ENCODE results near the gene INTS11. TPM values are rescaled to one million over a fixed set of nuclear protein-coding genes. Genes with fewer than 3 reads are reported as not detected.

The INTS11 gene
- total and polyA plus RNA-seq, 10 of the 15 experiments (the other 5 are each of a cell fraction or from before 2014, with no cell fraction given), result 2.5 to 117 (median 77.7) TPM

DNA sequence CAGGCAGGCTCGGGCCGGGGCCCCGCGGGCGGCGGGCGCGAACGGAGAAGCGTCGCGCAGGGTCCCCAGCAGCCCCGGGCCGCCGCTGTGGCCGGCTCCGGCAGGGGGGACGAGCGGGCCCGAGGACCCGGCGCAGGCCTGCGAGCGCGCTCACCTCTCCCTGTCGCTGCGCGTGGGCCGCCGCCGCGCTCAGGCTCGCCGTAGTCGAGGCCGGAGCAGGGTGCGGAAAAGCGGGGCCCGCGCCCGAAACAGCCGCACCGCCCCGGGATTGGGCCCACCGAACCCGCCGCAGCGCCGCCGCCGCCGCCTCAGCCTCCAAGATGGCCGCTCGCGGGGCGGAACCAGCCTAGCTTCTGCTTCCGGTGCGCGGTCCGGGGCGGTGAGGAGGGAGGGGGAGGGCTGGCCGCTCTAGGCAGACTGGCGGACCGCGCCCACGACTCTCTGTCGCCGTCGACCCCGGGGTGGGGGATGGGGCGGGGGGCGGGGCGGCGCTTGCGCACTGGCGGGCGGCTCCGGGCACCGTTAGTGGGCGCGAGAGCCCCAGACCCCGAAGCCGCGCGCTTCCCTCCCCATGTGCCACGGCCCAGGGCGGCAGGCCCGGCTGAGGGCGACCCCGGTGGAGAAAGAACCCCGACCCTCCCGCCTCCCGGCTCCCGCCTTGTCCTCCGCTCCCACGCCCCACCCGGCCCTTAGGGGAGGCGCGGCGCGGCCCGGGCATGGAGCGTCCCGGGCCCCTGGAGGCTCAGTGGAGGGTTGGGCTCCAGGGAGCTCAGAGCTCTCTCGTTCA lies 50.8 kb downstream of the INTS11 start, which contains the start of gene UBE2J2 (continued):
- TF ChIP-seq ETV6 (conservative IDR thresholded peaks at IDR 0.05 in 1 of 2, IDR thresholded peaks at IDR 0.05 in 1 of 2; ENCODE audit: borderline replicate concordance in 1 of 2, low read depth in 1 of 2), result no peak
- TF ChIP-seq, protein P1, sequence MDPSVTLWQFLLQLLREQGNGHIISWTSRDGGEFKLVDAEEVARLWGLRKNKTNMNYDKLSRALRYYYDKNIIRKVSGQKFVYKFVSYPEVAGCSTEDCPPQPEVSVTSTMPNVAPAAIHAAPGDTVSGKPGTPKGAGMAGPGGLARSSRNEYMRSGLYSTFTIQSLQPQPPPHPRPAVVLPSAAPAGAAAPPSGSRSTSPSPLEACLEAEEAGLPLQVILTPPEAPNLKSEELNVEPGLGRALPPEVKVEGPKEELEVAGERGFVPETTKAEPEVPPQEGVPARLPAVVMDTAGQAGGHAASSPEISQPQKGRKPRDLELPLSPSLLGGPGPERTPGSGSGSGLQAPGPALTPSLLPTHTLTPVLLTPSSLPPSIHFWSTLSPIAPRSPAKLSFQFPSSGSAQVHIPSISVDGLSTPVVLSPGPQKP (IDR thresholded peaks at IDR 0.05; ENCODE audit: low read depth, low read length), result peak; percentile 55; the same call in 1 of the 2 replicates
- TF ChIP-seq FOXK2 (IDR thresholded peaks at IDR 0.05), result no peak
- peak; percentile 76; the same call in 1 of the 2 replicates for TF ChIP-seq TCF12 (IDR thresholded peaks at IDR 0.05; ENCODE audit: low read depth, low read length)
- TF ChIP-seq RFX5 (IDR thresholded peaks at IDR 0.05; ENCODE audit: low read depth, low read length), result no peak
- TF ChIP-seq NR2C2 (IDR thresholded peaks at IDR 0.05; ENCODE audit: borderline replicate concordance, control insufficient read depth, insufficient read length, low read depth), result no peak
- TF ChIP-seq MEF2B (IDR thresholded peaks at IDR 0.05; ENCODE audit: partially characterized antibody, poor library complexity, severe bottlenecking), result no peak
- TF ChIP-seq PAX8 (IDR thresholded peaks at IDR 0.05), result no peak
- TF ChIP-seq NR2F1 (conservative IDR thresholded peaks at IDR 0.05), result peak; percentile 55; the same call in 1 of the 2 replicates
- TF ChIP-seq NFYA (IDR thresholded peaks at IDR 0.05; ENCODE audit: borderline replicate concordance, low read depth, low read length), result no peak
- TF ChIP-seq ZNF274 (IDR thresholded peaks at IDR 0.05; ENCODE audit: insufficient read depth, insufficient read length), result no peak
- TF ChIP-seq RELA (IDR thresholded peaks at IDR 0.05; ENCODE audit: borderline replicate concordance, partially characterized antibody), result peak; percentile 53
- peak; percentile 84; the same call in 1 of the 2 replicates for TF ChIP-seq TARDBP (IDR thresholded peaks at IDR 0.05; ENCODE audit: borderline replicate concordance)
- TF ChIP-seq NR2C1 (IDR thresholded peaks at IDR 0.05), result peak; percentile 97
- TF ChIP-seq BRCA1 (IDR thresholded peaks at IDR 0.05; ENCODE audit: low read depth, low read length), result no peak
- TF ChIP-seq FOXM1 (IDR thresholded peaks at IDR 0.05; ENCODE audit: low read depth, low read length), result no peak
- no peak for TF ChIP-seq CBX5 (IDR thresholded peaks at IDR 0.05; ENCODE audit: low read depth)
- TF ChIP-seq, protein P2, sequence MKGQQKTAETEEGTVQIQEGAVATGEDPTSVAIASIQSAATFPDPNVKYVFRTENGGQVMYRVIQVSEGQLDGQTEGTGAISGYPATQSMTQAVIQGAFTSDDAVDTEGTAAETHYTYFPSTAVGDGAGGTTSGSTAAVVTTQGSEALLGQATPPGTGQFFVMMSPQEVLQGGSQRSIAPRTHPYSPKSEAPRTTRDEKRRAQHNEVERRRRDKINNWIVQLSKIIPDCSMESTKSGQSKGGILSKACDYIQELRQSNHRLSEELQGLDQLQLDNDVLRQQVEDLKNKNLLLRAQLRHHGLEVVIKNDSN (IDR thresholded peaks at IDR 0.05; ENCODE audit: borderline replicate concordance, extremely low read length, insufficient read depth, low read depth, low read length), result no peak
- peak; percentile 51 for TF ChIP-seq RUNX3 (IDR thresholded peaks at IDR 0.05; ENCODE audit: low read length)
- TF ChIP-seq ZNF384 (IDR thresholded peaks at IDR 0.05; ENCODE audit: borderline replicate concordance, low read depth, low read length), result no peak
- TF ChIP-seq HDAC6 (IDR thresholded peaks at IDR 0.05; ENCODE audit: unreplicated experiment), result no peak
- peak; percentile 55 for TF ChIP-seq SMARCA5 (IDR thresholded peaks at IDR 0.05)
- no peak for TF ChIP-seq RCOR1 (conservative IDR thresholded peaks at IDR 0.05; ENCODE audit: low read depth, low read length)
- no peak for TF ChIP-seq RAD21 (IDR thresholded peaks at IDR 0.05; ENCODE audit: insufficient read depth, low read depth, low read length)
- TF ChIP-seq SRF (IDR thresholded peaks at IDR 0.05; ENCODE audit: low read depth in 2 of 2, low read length in 2 of 2), result no peak
- no peak for TF ChIP-seq SPI1 (IDR thresholded peaks at IDR 0.05; ENCODE audit: borderline replicate concordance, insufficient read depth, low read depth, low read length)
- no peak for TF ChIP-seq SMAD1 (IDR thresholded peaks at IDR 0.05; ENCODE audit: low read depth, partially characterized antibody)
- no peak for TF ChIP-seq ESRRA (IDR thresholded peaks at IDR 0.05; ENCODE audit: low read length)
- TF ChIP-seq EED (IDR thresholded peaks at IDR 0.05; ENCODE audit: low read depth), result no peak
